GM18508 (cell line): ENCODE results near the gene DLG1.

Experiments
- ATAC-seq: cut with Tn5 transposase; IDR thresholded peaks from one replicate; pipeline ENCODE4 v1.9.1; 2021; ENCODE audit warnings: moderate number of reproducible peaks; ENCODE audit not compliant: insufficient read depth, unreplicated experiment

DLG1 gene

DNA sequence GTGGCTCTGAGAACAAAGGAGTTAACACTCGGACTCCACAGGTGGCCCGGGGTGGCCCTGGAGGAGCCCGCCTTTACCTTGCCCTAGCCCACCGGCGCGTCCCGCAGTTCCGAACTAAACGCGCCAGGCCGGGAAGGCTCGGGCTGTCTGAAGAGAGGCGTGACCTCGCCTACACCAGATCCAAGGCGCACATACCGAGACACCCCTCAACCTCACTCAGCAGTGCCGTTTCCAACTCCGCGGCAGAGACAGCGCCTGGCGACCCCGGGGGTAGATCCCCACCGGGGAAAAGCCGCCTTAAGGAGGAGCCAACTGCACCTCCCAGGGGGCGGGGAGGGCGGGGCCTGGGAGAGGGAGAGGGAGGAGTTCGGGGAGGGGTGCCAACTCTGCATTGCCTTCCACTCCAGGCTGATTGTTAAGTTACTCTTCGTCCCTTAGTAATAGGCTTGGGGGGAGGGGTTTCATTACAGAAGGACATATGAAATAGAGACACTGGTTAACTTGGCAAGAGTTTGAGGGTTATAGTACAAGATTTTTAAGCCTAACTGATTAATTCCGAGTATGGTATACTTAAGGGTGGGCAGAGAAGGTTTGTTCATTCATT lies at the start of gene DLG1:
Gene DLG1, minus strand, starts transcription at position 272 of the 604 bp plus-strand sequence. CDS start 1,408 bp downstream, outside the sequence.
- ATAC-seq, result no peak

DNA sequence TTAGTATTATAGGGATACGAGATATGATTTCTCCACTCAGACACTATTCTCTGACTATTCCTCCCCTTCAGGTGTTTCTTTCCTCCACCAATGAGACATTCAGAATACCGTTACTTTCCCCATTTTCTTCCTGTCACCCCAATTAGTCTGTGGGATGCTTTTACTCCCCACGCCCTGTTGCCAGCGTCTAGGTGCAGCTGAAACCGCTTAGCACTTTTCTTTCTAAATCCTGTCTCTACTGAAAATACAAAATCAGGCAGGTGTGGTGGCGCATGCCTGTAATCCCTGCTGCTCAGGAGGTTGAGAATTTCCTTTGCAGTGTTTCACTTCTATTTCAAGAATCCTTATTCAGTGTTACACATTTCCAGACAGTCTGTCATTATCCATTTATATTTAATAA lies 49.6 kb upstream of the DLG1 start:
- no peak for ATAC-seq

DNA sequence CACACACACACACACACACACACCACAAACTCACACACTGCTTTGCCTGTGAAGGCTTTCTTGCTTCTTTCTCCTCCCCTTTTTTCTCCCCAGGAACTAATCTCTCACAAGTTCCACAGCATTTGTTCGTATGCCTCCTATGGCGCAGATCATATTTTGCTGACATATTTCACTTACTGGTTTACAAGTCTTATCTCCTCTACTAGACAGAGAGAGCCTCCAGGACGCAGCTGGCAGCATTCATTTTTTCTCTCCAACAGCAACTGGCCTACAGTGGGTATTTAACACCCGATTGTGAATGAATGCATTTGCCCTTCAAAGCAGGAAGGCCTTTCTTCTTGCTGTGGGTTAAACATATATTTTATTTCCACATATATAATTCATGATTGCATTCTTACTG lies 47.0 kb upstream of the DLG1 start:
- no peak for ATAC-seq

DNA sequence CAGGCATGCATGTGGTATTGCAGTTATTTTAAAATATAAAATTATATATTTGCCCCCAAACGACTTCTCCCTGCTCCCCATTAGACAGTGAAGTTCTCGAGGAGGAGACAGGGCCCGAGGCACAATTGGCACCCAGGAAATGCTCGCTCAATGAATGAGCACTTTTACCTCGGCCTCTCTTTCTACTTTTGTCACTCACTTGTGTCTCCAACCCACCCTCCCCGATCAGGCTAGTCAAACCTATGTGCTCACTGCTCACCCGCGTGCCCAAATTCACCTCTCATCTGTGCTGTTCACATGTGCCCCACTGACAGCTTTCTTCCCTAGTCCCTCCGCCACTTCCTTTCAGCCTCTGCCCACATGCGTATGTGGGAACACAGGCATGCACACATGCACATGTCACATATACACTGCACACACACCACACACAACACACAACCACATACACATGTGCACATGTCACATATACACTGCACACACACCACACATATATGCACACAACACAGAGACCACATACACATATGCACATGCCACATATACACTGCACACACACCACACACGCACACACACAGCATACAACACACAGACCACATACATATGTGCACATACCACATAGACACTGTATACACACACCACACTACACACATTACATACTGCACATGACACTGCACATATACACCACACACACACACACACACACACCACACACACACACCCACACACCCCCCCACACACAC lies 46.3 kb upstream of the DLG1 start:
- no peak for ATAC-seq

DNA sequence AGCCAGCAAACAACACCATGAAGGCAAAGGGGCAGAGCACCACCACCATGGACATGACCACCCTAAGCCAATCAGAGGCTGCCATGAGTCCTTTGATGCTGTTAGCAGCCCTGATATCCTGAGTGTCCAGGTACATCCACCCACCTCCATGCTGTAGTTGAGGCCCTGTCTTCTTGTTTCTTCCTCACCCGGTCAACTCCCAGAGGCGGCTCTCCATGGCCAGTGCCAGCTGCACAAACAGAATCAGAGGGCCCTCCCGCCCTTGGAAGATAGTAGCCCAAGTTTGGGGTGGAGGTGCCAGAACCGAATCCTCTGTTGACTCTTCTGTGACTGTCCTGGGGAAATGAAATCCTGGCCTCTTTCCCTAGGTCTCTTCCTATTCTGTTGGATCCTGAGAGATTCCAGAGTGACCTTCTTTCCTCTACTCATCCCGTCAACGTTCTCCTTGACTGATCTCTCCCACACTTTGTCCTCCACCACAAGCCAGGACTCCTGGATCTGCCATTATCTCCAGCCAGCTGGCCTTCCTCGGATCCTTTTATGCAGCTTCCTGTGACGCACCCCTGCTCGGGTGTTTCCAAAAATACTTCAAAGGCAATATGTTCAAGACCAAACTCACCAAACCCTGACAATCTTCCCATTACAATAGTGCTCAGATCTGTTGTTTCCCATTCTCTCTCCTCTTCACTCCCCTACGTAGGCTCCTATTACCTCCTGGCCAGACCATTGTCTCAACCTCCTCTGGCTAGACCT lies 45.4 kb upstream of the DLG1 start:
- no peak for ATAC-seq

DNA sequence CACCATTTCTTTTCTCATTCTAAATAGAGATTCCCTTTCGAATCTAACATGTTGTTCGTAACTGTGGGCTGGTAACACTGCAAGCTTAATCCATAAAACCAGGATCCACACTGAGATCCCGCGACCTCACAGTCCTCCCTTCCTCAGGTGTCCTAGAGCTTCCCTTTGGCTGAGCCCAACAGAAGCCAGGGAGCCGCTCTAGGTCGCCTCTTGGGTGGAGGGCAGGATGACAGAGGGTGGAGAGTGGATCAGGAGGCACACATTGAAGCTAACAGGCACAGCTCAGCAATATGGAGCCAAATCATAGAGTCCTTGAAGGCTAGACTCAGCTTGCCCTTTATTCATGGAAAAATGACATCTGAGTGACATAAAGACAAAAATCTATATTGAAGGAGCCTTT lies 44.7 kb upstream of the DLG1 start:
- ATAC-seq, result no peak

DNA sequence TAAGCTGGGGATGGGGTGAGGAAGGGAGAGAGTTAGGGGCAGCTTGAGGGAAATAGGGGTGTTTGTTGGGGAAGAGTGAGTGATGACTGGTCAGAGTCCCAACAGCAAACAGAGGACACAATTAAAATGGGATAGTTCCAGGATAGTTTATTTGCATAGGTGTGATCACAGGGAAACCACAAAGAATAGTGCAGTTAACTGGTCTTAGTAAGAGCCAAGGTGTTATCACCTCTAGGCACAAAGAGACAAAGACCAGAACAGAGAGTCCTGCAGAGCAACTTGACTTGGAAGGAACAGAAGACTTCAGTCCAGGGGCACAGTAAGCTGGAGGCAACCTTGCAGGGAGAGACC lies 42.1 kb upstream of the DLG1 start:
- ATAC-seq, result no peak

DNA sequence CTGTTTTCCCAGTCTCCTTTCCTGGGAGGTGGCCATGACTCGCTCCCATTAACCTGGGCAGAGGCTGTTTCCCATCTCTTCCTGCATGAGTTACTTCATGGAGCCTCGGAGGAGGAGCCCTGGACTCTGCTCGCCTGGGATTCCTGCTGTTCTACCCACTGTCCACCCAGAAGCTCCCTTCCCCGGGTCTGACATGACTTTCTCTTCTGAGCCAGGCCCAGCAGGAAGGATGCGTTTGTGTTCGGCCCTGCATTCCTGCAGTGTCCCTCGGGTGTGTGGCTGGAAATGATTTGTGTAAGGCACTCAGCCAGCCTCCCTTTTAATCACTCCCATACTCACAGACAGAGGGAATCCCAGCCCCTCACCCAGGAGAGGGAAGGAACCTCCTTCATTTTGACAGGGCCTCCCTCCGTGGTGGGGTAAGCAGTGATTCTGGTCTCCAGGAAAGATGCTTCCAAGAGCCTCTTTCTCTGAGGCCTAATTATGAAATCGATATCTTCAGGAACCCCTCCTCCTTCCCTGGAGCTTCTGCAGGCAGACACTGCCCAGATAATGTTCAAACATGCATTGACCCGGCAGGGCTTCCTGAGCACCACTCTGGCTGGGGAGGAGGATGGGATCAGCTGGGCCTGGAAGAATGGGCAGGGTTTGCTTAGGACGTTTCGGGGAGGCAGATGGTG lies 41.6 kb upstream of the DLG1 start:
- no peak for ATAC-seq

DNA sequence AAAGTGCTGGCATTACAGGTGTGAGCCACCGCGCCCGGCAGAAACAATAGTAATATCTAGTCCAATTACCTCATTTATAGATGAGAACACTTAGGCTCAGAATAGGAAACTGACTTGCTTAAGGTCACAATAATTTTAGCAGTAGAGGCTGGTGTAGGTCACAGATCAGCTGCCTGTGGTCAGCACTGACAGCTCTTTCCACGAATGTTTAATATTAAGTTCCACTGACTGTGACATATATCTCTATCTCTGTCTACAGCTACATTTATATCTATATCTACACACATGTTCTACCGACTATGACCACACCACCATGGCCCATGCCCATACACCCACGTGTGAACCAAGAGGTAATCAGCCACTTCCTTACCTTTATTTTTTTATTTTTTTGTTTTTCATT lies 40.2 kb upstream of the DLG1 start:
- ATAC-seq, result no peak

DNA sequence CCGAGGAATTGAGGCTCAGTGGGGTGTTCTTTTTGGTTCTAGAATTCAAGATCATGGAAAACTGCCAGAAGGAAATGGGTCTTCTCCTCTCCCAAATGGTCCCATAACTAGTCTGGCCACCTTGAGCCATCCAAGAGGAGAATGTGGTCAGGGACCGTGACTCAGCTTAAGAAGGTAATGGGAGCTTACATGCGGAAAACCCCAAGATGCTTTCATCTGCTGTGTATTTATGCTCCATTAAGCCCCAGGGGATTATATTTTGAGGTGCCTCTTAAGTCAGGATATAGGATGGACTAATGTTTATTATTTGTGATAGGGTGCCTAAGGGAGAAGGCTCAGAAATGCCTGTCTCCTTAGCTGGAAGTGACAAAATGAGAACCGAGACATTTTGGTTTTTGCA lies 39.2 kb upstream of the DLG1 start:
- no peak for ATAC-seq

DNA sequence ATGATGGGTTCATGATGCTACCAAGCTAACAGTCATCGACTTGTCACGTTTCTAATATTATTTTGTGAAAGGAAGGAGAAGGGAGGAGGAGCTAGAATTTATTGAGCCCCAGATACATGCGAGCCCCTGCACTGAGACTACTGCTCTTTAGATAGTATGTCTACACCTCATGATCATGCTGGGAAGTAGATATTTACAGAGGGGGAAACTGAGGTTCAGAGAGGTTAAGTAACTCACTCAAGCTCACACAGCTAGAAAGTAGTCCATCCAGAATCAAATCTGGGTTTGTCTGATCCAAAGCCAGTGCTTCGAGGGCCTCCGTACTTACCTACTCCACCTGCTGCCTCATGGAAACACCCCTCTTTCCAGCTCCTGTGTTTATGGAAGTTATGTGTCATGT lies 38.8 kb upstream of the DLG1 start:
- ATAC-seq, result no peak

DNA sequence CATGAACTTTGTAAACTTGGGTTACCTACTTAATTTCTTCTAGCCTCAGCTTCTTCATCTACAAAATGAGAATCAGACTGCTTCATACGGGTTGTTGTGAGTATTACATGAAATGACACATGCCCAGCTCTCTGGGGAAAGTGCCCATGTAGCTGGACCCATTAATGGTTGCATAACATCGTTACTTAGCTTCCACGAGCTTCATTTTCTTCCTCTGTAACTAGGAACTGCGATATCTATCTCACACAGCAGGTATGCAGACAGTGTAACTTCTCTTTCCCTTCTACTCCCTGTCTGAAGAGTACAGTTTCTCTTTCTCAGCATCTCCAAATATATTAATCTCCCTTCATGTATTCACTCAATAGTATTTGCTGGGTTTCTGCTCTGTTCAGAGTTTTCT lies 37.9 kb upstream of the DLG1 start:
- no peak for ATAC-seq

DNA sequence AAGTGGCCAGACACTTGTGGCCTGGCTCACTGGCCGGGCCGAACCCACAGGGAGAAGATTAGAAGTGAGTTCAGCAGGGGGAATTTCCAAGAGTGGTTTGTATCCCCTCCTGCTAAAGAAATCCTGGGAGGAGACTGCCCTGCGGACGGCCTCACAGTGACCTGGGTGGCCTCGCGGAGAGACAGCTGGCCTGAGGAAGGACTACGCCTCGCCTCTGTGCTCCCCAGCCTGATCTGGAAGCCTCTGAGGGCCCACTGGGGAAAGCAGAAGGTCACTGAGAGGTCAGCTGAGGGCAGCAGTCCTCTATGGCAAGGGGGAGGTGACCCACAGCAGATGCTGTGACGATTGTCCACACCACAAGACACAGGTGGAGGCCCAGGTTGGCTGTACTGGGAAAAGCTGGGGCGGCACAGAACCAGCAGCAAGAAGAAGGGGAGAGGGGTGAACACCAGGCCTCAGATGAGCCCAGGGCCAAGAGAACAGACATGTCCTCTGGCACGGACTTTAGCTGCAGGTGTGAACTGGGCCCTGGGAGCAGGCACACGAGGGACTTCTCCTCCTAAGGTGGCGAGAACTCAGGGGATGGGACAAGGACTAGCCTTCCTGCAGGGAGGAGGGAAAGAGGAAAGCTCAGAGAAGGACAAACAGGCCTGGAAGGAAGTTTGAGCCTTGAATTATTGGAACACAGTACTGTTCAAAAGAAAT lies 37.2 kb upstream of the DLG1 start:
- no peak for ATAC-seq

DNA sequence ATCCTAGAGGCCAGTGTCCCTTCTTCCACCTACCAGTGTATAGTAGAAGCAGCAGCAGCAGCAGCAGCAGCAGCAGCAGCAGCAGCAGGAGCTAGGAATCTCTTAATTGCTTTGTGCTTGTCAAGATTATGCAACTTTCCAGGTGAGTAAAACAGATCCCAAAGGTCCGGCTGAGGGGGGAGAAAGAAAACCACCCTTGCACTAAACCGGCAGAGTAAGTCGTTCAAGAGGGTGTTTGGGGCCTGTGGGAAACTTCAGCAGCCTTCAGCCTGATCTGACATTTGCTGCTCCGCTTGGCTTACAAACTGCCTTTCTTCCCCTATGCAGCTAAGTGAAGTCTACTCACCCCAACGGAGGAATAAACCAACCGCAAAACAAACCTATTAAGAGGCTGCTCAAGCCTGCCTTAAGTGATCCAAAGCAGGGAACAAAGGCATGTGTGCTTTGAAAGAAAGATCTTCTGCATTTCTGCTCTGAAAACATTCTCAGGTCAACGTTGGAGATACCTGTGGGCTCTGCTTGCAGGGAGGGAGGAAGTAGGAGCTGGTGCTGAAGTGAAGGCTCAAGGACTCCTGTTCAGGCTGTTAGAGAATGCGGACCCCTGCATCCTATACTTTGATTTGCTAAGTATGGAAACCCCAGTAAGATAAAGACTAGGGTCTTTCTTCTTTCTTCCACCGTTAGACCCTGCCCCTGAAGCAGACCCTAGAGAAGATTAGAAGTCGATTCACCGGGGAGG lies 35.7 kb upstream of the DLG1 start:
- no peak for ATAC-seq

DNA sequence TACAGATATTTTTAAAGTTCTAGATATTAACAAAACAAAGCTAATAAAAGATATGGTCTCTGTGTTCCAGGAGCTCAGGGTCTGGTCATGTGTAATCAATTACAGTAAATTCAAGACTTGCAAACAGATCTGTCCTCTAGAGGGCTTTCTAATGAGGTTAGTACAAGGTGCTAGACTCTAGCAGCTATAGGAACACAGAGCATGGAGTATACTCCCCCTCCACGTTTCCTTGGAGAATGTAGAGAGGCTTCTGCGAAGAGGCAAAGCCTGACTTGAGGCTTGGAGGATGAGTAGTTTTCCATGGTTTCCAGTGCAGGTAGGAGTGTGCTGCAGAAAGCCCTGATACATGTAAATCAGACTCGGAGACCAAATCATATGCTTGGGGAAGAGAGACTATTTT lies 32.7 kb upstream of the DLG1 start:
- ATAC-seq, result no peak

DNA sequence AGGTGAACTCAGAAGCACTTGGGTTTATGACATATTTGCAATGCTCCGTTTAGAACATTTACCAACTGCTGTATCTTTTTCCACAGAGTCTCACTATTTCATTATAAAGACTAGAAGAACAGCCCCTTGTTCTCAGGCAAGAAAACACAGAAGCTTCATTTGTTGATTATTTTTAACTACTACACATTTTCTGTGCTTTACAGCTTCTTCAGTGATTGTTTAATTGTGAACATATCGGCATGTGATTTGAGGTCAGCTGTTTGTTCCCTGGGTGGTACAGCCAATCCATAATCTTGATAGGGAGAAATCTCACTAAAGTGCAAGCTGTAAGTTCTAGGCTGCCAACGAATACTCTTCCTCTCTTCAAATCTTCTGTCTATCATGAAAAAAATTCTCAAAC lies 31.0 kb upstream of the DLG1 start:
- ATAC-seq, result no peak

DNA sequence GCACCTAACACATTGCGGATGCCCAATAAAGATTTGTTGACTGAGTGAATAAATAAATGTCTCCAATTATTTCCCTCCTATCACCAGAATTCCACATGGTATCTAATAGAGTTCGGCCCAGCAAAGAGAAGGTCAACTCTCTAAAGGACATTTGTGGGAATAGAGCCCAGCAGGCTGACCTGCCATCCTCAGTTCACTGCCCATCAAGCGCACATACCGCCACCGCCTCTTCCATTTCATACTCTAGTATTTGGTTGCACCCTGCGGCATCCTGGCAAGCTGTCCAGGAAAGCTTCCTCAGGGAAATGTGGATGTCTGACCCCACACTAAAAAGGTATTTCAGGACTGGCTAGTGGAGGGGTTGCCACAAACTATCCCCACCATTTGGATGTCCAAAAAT lies 29.8 kb upstream of the DLG1 start:
- ATAC-seq, result no peak

DNA sequence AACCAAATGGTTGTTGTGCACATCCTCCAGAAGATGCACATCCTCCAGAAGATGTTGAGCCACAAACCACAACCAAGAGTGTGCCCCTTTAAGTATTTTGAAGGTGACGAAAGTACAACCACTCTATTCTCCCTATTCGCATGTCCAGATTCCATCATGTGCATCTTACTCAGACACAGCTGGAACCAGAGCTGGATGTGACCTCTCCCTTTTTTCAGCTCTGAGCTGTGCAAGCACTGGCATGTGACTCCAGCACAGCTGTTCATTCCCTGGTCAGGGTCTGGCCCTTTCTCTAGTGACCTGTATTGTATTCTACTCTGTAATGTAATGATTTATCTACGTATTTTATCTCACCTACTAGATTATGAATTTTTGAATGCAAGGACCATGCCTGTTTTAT lies 29.3 kb upstream of the DLG1 start:
- ATAC-seq, result no peak

DNA sequence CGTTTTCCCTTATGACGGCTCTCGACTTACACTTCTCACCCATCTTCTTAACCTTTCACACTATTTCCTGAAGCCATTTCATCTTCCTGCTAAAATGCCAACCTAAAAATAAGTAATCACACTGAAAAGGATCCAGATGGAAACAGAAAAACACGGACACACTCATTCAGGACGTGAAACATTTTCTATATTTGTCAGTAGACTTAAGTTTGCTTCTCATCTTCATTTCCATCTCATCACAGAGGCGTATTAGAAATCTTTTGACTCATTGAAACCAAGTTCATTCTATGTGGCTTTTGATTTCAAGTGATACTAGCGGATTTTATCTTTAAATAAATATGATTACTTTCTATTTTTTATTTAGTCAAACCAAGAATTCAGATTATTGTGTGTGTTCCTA lies 27.4 kb upstream of the DLG1 start:
- ATAC-seq, result no peak

DNA sequence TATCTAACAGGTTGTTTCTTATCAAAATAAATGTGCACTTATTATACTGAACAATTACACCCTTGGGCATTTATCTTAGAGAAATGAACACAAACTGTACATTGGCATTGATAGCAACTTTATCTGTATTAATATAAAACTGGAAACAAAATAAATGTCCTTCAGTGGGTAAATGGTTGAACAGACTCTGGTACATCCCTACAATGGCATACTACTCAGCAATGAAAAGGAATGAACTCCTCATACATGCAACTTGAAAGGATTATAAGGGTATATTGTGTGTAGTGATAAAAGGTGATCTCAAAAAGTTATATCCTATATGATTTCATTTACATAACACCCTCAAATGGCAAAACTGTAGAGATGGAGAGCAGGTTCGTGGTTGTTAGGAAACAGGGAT lies 23.7 kb upstream of the DLG1 start:
- no peak for ATAC-seq
